Upper lobe of left lung (tissue), 6 donors: ENCODE data around the gene MCAT. TPM values are rescaled to one million over a fixed set of nuclear protein-coding genes. Genes with fewer than 3 reads are reported as not detected.

Experiments used
- ATAC-seq, 2 donors: fragments of 200-7000 bp; cut with Tn5 transposase; one replicate each; pipeline ENCODE4 v1.9.1; 2022; ENCODE audit warnings: mild to moderate bottlenecking in 2 of 2, moderate library complexity in 2 of 2; ENCODE audit not compliant: low FRiP score in 2 of 2
- DNase-seq, 2 donors: peaks; one replicate each; pipeline ENCODE4 v3.0.0-alpha.2; 2019 to 2020
- H3K27ac ChIP-seq, 4 donors: fragments of 200-600 bp; sonication (generic); one replicate each; pipeline ENCODE4 v1.5.1; 2016 to 2019
- H3K27me3 ChIP-seq, 4 donors: fragments of 200-600 bp; sonication (generic); one replicate each; pipeline ENCODE4 v1.5.1; 2017 to 2019
- H3K36me3 ChIP-seq, 4 donors: fragments of 200-600 bp; sonication (generic); one replicate each; pipeline ENCODE4 v1.5.1; 2016 to 2019
- H3K4me1 ChIP-seq, 4 donors: fragments of 200-600 bp; sonication (generic); one replicate each; pipeline ENCODE4 v1.5.1; 2018 to 2019
- H3K4me3 ChIP-seq, 4 donors: fragments of 200-600 bp; sonication (generic); one replicate each; pipeline ENCODE4 v1.5.1; 2017 to 2019; ENCODE audit warnings: mild to moderate bottlenecking in 2 of 4, moderate library complexity in 1 of 4
- H3K9me3 ChIP-seq, 4 donors: fragments of 200-600 bp; sonication (generic); one replicate each; pipeline ENCODE4 v1.5.1; 2018 to 2019
- CTCF ChIP-seq, 6 experiments: fragments of 450-650 bp in 4 of 6; fragments of 200-600 bp in 2 of 6; sonication (generic) in 2 of 6; IDR thresholded peaks; one replicate each; pipeline ENCODE4 v1.5.1; 2016 to 2019; ENCODE audit warnings: antibody characterized with exemption in 6 of 6
- EP300 ChIP-seq, 4 donors: sonication (generic); formaldehyde crosslinking; IDR thresholded peaks; one replicate each; pipeline ENCODE4 v1.5.1; 2017; ENCODE audit warnings: antibody characterized with exemption in 4 of 4, control low read depth in 2 of 4
- POLR2A ChIP-seq, 4 donors: fragments of 450-650 bp; IDR thresholded peaks; one replicate each; pipeline ENCODE4 v1.5.1; 2016 to 2017; ENCODE audit warnings: antibody characterized with exemption in 4 of 4, mild to moderate bottlenecking in 2 of 4
- POLR2AphosphoS5 ChIP-seq, 2 donors: sonication (generic); formaldehyde crosslinking; IDR thresholded peaks; one replicate each; pipeline ENCODE4 v1.5.1; 2017; ENCODE audit warnings: antibody characterized with exemption in 2 of 2
- WGBS, 2 donors: methylation state at CpG; one replicate each; pipeline ENCODE4 v1.1.5; 2017 to 2018; 5-methylcytosine and 5-hydroxymethylcytosine counted together
- total RNA-seq, 6 donors: library from RNA; depleted of rRNA in 4 of 6; stranded (reverse); fragments of >200 nt in 4 of 6; gene quantifications; one replicate each; pipeline versions ENCODE4 v1.1.0 to v1.2.1, GENCODE V29; 2016 to 2021
- donor health status: DM: no; HTN: no; CAD: no; lungs with moderate emphysema.
- donor health status: DM: no; HTN: yes; CAD: no; lungs with severe emphysema.

MCAT gene
- 10 to 100 TPM; 15.6 to 34.4 (median 18.5) TPM for total RNA-seq

- H3K27ac ChIP-seq, result peak within 1 kb of the TSS; percentile 83 to 86 (median 84)
- DNase-seq (peak; percentile 91 to 96), ATAC-seq (peak; percentile 85 to 92)
- peaks cover 0 to 28% (median 17%) of the 10 kb centered on the region in 4 donors for H3K36me3 ChIP-seq
- H3K4me1 ChIP-seq, result peaks cover 11 to 28% (median 18%) of the 10 kb centered on the region in 4 donors
- TF ChIP-seq POLR2AphosphoS5 (IDR thresholded peaks at IDR 0.05) (peak; percentile 88 to 92), CTCF (IDR thresholded peaks at IDR 0.05) (peak in 1 of 6 experiments; percentile 33), POLR2A (IDR thresholded peaks at IDR 0.05) (peak in 1 of 4 donors; percentile 71), EP300 (IDR thresholded peaks at IDR 0.05) (peak in 2 of 4 donors; percentile 36 to 40)
- H3K9me3 ChIP-seq, result no peaks in the 10 kb centered on the region
- no peaks in the 10 kb centered on the region for H3K27me3 ChIP-seq
- 0% methylated on average over 8 to 16 of the region's 83 CpGs for WGBS, 2 donors
- H3K4me3 ChIP-seq, result peak within 1 kb of the TSS; percentile 87 to 100 (median 95)
Measured at GRCh38 chr22:43142880-43143562, at the start of gene MCAT. MCAT (minus strand) TSS chr22:43143398; CDS start chr22:43143348, 50 bp downstream.

- Histone ChIP-seq H3K4me3 (no peak overlapping the region), H3K27ac (no peak overlapping the region), H3K9me3 (no peaks in the 10 kb centered on the region), H3K36me3 (no peaks in the 10 kb centered on the region), H3K27me3 (no peaks in the 10 kb centered on the region), H3K4me1 (peaks cover 0 to 6% (median 0%) of the 10 kb centered on the region in 4 donors)
- TF ChIP-seq EP300 (IDR thresholded peaks at IDR 0.05) (no peak), CTCF (IDR thresholded peaks at IDR 0.05) (no peak), POLR2AphosphoS5 (IDR thresholded peaks at IDR 0.05) (no peak), POLR2A (IDR thresholded peaks at IDR 0.05) (no peak)
- ATAC-seq, result no peak
- DNase-seq, result no peak
Measured at GRCh38 chr22:43191831-43192230, 48.6 kb upstream of the MCAT start.

GRCh38 chr22:43188829-43189545, 45.8 kb upstream of the MCAT start:
- no peaks in the 10 kb centered on the region for H3K27me3 ChIP-seq
- no peak for TF ChIP-seq POLR2A (IDR thresholded peaks at IDR 0.05)
- no peak for TF ChIP-seq EP300 (IDR thresholded peaks at IDR 0.05)
- TF ChIP-seq CTCF (IDR thresholded peaks at IDR 0.05), result no peak
- no peak for TF ChIP-seq POLR2AphosphoS5 (IDR thresholded peaks at IDR 0.05)
- no peak for DNase-seq
- H3K27ac ChIP-seq, result no peak overlapping the region
- no peak for ATAC-seq
- no peaks in the 10 kb centered on the region for H3K36me3 ChIP-seq
- H3K4me3 ChIP-seq, result no peak overlapping the region
- 94 to 95% methylated on average over 5 of the region's 5 CpGs for WGBS, 2 donors
- peaks cover 13 to 27% (median 14%) of the 10 kb centered on the region in 4 donors for H3K4me1 ChIP-seq
- no peaks in the 10 kb centered on the region for H3K9me3 ChIP-seq

- 8 to 18% methylated on average over 20 to 36 of the region's 86 CpGs for WGBS, 2 donors
- H3K9me3 ChIP-seq, result no peaks in the 10 kb centered on the region
- DNase-seq, result peak; percentile 96 to 99
- H3K27ac ChIP-seq, result peak overlapping the region; percentile 87 to 95 (median 89)
- TF ChIP-seq POLR2A (IDR thresholded peaks at IDR 0.05) (peak in 3 of 4 donors; percentile 41 to 76 (median 47)), CTCF (IDR thresholded peaks at IDR 0.05) (peak; percentile 59 to 96 (median 88)), POLR2AphosphoS5 (IDR thresholded peaks at IDR 0.05) (peak; percentile 66 to 69), EP300 (IDR thresholded peaks at IDR 0.05) (peak in 1 of 4 donors; percentile 60)
- H3K27me3 ChIP-seq, result no peaks in the 10 kb centered on the region
- peaks cover 13 to 32% (median 14%) of the 10 kb centered on the region in 4 donors for H3K4me1 ChIP-seq
- peak; percentile 95 to 96 for ATAC-seq
- peak overlapping the region in 3 of 4 donors; percentile 66 to 97 (median 93) for H3K4me3 ChIP-seq
- peaks cover 0 to 4% (median 1%) of the 10 kb centered on the region in 4 donors for H3K36me3 ChIP-seq
Measured at GRCh38 chr22:43187171-43188099, 44.2 kb upstream of the MCAT start.
